NCI-H748 (cell line): ENCODE results near the gene DTX1.

ENCODE experiments used
- DNase-seq: peaks from one replicate; lab custom pipeline; 2025; ENCODE audit not compliant: unreplicated experiment; lab: John Stamatoyannopoulos, UW

The DTX1 gene

DNA sequence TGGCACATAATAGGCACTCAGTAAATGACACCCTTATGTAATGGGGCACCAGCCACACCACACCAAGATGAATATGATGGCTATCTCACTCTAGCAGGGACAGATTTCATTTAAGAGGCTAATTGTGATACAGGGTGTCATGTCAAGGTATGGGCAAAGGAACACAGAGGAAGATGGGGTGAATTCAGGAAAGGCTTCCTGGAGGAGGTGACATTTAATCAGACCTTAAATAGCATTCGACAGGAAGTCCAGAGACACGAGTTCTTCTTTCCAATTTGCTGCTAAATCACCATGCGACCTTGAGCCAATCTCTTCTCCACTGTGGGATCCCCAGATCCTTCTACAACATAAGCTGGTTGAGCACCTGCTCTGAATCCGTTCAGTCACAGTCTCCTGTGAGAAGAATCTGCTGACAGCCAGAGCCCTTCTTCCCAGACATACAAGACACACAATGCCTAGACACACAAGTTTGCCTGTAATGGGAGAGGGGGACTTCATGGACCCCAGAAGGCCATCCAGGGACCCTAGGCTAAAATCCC is 1.5 kb upstream of the DTX1 start:
- no peak for DNase-seq

DNA sequence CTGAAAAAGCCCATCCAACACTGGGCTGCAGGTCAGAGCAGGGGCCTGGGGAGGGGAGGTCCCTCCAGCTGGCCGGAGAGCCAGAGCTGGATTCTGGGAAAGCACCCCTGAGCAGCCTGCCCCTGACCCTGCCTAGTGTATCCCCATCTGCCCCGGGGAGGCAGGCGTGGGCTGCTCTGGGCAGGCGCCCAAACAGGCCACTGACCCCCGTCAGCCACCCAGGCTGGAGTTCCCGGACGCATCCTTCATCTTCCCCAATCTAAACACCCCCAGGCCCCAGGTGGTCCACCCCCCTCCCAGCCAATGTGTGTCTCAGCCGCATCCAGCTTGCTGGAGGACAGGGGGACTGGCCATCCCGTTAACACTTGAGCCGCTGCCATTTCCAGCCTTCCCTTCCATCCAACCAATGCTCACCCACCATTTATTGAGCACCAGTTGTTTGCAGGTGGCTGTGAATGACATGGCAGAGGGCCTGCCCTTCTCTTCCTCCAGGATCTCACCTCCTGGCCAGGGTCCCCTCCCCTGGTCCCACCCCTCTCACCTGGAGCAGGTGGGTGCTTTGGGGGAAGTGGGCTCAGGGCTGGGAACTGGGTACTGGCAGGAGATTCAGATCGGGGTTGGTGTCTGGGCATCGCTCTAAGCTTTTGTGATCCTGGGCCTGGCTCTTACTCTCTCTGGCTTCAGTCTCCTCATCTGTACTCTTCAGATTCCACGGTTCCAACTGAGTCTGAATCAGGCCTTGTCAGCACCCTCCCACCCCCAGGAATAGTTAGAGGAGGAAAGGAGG is 743 bp upstream of the DTX1 start:
- no peak for DNase-seq

DNA sequence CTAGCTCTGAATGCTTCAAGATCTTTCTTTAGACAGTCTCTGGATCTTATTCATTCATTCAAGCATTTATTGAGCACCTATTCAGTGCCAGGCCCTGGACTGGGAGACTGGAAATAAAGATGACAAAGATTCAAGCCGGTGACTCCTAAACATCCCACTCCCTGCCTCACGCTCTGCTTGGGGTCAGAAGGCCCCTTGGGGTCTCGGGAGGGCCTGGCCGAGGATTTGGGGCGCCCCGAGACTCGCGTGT is 224 bp upstream of the DTX1 start:
- no peak for DNase-seq

DNA sequence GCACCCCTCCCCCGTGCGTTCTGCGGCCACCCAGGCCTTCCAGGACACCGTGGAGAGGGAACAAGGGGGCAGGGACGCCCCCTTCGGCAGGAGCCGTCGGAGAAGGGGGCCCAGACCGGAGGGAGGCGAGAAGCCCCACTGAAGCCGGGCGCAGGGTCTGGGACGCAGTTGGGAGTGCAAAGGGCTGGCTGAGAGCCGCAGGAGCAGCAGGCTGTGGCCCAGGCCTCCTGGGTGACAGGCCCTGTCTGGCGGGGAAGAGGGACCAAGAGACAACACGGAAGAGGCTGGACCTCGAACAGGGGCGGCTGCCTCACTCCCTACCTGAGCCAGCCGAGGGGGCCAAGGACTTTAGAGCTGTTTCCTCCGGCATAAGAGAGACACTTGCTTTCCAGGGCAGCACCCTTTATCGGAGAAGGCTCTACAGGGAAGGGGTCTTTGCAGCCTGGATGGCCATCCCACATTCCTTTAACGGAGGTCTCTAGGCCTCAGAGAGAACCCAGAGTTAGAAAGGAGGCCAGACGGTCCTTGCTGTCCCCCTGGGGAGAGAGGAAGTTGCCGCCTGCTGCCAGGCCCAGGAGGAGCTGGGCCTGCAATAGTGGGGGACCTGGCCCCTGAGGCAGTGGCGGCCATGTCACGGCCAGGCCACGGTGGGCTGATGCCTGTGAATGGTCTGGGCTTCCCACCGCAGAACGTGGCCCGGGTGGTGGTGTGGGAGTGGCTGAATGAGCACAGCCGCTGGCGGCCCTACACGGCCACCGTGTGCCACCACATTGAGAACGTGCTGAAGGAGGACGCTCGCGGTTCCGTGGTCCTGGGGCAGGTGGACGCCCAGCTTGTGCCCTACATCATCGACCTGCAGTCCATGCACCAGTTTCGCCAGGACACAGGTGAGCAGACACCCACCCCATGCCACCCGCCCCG is 1.3 kb downstream of the DTX1 start:
- no peak for DNase-seq

DNA sequence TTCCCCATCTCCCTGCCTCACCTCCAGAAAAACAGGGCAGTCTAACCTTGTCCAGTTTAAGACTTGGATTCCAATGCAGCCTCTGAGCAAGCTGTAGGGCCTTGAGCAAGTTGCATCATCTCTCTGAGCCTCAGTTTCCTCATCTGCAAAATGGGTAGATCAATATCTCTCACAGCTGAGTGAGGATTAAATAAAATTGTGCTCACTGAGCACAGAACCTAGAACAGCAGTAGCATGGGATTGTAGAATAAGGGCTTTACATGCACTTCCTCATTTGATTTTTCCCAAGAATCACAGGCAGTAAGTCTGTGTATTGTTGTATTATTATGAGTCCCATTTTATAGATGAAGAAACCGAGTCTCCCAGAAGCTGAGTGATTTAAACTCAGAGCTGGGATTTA is 2.0 kb downstream of the DTX1 start:
- DNase-seq = no peak

DNA sequence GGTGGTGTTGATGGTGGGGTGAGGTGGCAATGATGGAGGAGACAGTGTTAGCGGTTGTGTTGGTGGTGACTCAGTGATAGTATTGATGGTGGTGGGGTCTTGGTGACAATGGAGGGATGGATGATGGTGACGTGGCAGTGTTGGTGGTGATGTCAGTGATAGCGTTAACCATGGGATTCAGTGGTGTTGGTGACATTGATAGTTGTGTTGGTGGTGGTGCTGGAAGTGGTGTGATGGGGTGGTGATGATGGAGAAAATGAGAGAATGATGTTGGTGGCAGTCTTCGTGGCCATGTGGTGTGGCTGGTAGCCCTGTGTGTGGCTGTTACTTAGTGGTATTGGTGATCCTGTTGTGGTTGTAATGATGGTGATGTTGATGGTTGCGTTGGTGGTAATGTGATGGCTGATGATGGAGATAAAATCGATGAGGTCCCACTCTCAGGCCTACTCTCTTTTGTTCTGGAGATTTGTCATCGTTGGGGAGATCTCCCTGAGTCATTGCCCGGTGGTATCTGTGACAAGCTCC is 2.6 kb downstream of the DTX1 start:
- DNase-seq = no peak

DNA sequence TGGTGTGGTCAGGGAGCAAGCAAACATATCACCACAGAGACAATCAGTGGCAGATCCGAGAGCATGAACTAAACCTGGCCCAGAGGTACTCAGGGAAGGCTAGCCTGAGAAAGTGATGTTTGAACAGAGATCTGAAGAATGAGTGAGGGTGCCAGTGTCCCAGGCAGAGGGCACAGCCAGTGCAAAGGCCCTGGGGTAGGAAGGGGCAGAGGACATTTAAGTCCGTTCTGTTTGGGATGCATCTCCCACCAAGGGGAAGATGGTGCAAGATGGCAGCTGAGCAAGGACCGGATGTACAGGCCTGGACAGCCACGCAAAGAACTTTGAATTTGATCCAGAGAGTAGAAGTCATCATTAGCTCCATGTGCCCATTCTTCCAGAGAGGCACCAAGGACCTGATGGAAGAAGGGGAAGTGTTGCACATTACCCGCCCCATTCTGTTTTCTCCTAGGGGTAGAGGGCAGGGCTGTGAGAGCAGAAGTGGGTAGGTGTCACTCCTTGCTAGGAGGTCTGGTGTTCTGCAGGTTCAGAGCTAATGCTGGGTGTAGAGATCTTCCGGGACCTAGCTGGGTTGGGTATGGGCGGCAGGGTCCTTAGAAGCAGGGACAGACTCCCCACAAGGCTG is 3.9 kb downstream of the DTX1 start:
- no peak for DNase-seq

DNA sequence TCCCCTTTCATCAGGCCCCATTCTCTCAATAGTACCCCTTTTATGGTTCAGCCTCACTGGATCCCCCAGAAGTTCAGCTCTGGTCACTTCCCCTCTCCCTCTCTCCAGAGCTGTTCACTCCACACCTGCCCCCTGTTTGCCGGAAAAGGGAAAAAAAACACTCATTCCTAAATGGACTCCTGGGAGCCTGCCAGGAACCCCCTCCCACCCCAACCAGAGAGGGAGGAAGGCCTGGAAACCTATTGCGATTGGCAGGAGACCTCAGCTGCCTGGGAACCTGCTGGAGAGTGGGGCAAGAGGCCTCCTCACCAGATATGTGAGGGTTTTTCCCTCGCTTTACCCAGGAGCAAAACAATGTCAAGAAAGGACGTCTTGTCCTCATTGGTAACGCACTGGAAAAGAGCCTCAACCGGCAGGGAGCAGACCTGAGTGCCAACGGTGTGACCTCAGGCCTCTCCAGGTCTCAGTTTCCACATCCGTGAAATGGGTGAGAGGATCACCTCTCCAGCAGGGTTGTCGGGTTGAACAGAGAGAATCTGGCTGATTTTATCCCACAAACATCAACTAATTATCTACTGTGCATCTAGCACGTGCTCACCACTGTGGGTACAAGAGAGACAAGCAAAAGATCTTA is 4.6 kb downstream of the DTX1 start:
- peak; percentile 23 for DNase-seq

DNA sequence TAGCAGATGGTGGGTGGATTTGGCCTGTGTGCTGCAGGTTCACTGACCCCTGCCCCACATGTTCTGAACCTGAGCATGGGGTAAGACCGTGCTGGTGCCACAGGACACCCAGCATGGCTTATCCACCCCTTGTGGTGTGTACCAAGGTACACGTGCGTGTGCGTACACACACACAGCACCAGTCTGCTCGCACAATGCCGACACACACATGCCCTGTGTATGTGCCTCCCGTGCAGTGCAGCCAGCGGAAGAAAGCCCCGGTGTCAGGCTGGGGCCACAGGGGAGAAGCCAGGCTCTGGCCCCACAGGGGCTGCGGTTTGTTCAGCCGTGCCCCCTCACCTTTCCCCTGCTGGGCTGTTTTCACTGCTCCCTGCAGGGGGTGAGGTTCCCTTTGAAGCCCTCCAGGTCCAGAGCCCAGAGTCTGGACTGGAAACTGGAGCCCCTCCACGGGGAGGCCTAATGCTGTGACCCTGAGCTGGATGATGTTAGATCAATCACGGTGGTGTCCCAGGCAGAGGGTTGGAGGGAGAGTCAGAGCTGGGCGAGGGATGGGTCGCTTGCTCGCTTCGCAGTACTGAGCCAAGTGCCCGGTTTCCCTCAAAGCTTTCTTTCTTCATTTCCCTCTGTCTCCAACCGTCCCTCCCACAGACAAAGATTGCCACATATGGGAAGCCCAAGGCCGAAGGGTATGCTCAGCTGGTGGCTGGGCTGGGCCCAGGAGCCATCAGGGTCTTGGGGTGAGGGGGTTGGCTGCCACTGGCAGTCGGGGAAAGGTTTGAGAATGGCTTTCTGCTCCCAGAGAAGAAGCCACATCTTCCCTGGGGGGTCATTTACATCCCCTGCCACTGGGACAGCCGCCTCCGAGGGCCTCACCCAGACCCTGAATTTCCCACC is 6.2 kb downstream of the DTX1 start:
- DNase-seq = no peak

DNA sequence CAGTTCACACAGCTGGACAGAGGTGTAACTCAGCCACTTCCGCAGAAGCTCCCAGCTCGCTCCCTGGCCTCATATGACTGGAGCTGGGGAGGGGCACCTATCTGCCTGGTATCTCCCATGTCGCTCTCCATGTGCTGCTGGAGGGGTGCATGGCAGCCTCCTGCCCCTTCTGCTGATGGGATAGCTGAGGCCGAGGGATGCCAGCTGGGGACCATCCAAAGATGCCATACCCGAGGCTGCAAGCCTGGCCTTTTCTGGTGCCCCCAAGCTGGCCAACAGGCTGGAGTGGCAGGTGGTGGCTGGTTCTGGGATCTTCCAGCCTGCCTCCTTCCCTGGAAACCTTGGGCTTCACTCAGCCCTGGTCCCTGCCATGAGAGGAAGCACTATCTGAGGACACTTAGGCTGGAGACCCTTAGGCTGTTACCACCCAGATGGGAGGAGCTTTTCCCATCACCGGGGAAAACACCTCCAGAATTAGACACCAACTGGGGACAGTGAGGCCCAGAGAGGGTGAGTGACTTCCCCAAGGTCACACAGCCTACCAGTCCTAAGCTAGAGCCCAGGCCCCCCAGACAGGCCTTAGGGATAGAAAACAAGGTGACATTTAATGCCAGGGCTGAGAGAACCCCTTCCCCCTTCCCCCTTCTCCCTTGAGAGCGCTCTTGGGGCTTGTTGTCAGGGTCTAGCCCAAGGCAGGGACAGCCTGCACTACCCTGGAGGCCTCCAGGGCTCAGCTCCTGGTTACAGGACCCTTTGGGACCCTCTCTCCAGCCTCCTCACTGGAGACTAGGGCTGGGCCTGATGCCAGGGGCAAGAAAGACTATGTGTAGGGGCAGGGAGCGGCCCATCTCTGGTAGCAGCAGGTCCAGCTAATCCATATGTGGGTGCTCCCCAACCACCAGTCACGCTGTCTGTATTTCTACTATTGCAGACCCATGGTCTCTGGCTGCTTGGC is 7.1 kb downstream of the DTX1 start:
- no peak for DNase-seq

DNA sequence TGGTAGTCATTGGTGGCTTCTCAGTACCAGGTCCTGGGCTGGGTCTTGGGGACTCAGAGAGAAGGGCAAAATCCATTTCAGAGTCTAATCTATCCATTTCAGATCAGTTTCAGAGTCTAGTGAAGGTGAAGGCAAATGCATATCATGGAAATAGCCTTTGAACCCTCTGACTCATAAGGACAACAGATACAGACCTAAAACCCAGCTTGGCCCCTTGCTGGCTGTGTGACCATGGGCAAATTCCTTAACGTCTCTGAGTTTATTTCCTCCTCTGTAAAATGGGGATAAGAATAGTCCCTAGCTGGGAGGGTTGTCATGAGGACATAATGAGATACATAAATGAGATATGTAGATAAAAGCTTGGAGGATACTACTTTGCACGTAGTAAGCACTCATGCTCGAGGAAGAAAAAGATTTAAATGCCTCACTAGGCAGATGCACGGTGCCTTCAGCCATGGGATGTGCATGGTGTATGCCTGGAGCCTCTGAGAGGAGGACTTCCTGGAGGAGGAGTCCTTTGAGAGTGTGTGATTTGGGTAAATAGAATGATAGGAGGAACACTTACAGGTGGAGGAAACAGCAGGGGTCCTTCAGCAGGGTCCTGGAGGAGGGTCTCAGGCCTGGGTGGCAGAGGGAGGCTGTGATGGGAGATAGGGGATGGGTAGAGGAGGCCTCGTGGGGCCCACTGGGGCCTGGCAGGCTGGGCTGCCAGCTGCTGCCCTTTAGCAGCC is 8.0 kb downstream of the DTX1 start:
- no peak for DNase-seq

DNA sequence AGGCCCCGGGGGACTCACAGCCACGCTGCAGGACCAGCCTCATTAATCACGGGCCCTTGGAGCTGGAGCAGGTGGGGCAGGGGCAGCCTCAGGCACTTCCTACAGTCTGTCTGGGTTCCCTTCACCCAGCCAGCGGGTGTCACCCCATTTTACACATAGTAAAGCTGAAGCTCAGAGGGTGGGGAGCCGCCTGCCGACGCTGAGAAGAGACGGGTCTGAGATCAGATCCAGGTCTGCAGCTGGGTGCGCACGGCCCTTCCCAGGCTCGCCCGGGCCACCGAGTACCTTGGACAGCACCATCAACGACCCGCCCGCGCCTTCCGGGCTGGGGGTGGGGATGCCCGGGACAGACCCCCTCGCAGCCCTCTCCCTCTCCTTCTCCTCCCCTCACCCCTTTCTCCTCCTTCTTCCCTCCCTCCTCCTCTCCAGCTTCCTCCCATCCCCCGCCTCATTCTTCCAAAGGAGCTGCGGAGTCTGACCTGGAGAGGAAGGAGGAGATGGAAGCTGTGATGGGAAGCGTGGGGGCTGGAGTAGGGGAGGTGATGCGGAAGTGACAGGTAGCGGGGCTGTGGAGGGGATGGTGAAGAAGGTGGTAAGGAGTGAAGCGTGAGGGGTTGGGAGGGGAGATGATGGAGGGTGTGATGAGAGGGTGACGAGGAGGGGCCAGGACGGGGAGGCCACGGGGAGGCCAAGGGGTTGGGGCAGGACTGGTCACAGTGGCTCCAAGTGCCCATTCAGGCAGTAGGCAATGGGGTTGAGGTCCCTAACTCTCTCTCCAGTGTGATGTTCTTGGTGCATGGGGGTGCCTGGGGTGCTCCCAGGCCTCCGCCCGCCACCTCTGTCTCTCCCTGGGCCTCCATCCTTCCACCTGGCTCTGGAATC is 8.8 kb downstream of the DTX1 start:
- no peak for DNase-seq

DNA sequence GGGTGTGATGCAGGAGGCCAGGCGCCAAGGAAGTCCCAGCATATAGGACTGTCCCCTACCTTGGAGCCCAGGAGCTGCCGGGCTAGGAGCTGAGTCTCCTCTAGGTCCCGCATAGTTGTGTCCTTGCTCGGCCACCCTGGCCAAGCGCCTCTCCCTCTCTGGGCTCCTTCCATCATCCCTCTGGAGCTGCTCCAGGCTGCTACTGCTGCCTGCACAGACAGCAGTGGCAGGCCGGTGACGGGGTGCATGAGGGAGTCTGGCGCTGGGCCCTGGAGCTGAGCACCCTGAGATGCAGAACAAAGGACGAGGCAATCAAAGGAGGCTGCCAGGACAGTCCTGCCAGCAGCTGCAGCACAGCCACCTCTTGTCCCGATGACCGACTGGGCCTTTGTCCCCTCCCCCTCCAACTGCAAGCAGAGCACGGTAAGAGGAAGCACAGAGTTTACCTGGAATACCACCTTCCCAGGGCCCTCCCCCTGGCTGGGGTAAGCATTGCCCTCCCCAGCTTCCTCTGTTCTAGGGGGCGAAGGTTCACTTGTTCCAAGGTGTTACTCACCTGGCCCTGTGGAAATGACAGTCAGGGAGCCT is 10.4 kb downstream of the DTX1 start:
- DNase-seq = no peak

DNA sequence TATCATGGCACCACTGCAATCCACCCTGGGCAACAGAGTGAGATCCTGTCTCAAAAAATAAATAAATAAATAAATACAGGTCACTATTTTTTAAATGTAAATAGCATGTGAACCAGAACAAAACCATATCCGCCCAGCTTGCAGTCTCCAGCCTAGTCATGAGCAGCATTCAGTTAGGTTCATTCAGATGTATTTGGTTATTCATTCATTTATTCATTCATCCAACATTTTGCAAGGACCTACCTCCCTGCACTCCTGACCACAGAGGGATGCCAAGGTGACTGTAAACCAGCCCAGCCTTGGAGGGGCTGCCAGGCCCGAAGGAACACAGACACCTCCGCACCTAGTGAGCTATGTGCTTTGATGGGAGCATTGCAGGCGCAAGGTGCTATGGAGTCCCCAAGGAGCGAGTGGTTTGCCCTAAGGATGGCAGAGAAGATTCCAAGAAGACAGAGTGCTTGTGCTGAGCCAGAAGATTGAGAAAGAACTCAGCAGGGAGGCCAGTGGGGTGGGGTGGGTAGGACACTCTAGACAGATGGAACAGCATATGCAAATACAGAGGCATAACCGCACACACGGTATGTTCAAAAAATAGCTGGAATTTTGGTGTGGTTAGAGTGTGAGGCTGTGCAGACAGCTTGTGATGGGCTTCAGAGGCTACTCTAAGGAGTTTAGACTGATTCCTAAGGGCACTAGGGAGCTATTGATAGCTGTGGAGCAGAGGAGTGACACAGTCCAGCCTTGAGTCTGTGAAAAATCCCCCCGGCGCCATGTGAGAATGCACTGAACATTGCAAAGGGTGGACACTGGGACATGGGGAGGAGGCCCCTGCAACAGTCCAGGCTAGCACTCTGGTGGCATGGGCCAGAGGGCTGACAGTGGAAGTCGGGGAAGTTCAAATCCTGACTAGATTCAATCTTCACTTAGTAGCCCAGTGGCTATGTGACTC is 11.7 kb downstream of the DTX1 start:
- DNase-seq = no peak

DNA sequence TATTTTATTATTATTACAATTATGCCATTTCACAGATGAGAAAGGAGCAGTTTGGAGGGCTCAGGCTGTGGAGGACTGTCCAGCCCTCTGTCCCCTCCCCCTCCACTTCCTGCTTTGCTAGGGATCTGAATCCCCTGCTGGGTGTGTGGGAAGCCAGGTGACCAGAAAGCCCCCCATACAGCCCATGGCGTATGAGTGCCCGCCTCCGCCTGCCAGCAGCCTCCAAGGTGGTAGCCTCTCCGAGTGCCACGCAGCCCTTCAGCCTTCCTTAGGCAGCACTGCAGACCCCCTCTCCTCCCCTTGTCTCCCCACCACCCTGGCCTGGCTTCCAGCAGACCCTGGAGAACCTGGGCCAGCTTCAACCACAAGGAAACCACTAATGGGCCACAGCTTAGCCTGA is 12.6 kb downstream of the DTX1 start:
- DNase-seq = peak; percentile 13

DNA sequence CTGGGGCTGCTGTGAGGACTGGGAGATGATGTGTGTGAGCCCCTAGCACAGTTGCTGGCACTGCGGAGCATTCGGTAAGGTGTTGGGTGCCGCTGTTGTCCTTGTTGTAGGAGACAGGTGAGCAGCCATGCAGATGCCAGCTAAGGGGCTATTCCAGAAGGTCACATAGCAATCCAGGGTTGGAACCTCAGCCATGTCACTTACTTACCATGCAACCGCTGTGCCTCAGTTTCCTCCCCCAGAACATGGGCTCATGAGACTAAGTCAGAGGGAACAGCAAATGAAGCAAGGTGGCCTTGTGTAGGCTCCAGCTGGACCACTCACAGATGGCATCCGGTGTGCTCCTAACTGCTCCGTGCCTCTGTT is 13.2 kb downstream of the DTX1 start:
- DNase-seq = no peak
